HEK293T (cell line): ENCODE data around the gene SPRY1.

ENCODE experiments used
- FOXK2 ChIP-seq: fragments of 450-650 bp; IDR thresholded peaks from 2 replicates; pipeline ENCODE4 v1.6.1; 2016; ENCODE audit warnings: mild to moderate bottlenecking
- HDGF ChIP-seq: fragments of 450-650 bp; IDR thresholded peaks from 2 replicates; pipeline ENCODE4 v1.6.1; 2017; ENCODE audit warnings: antibody characterized with exemption, borderline replicate concordance
- NFRKB ChIP-seq: fragments of 450-650 bp; IDR thresholded peaks from 2 replicates; pipeline ENCODE4 v1.6.1; 2016; ENCODE audit warnings: mild to moderate bottlenecking, moderate library complexity
- PKNOX1 ChIP-seq: fragments of 450-650 bp; IDR thresholded peaks from 2 replicates; pipeline ENCODE4 v1.6.1; 2016
- SP1 ChIP-seq: fragments of 450-650 bp; IDR thresholded peaks from 2 replicates; pipeline ENCODE4 v1.6.1; 2017
- TARDBP ChIP-seq: fragments of 450-650 bp; IDR thresholded peaks from 2 replicates; pipeline ENCODE4 v1.6.1; 2016

DNA sequence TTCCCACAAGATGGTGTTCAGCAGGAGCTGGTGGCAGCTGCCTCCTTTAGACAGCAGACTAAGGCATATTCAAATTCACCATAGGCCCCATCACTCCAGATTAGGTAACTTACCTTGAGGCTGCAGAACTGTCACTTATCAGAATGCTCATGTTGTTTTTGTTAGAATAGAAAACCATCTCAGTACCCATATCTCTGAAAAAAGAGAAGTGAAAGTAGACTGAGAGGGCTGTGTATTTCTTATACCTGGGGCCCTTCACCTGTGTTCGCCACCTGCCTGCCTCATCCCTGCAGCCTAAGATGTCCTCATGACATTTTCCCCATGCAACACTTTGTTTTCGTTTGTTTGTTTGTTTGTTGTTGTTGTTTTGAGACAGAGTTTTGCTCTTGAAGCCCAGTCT, 32.9 kb upstream of the SPRY1 start:
- no peak for TF ChIP-seq HDGF
- no peak for TF ChIP-seq SP1
- TF ChIP-seq FOXK2, result no peak
- TF ChIP-seq TARDBP, result no peak
- TF ChIP-seq NFRKB, result no peak
- TF ChIP-seq PKNOX1, result no peak
